GM19238 (cell line): Measurements from ENCODE around the gene DUS1L.

Experiments
- DNase-seq: peaks from one replicate; pipeline ENCODE4 v3.0.0; 2011; ENCODE audit warnings: low spot score; ENCODE audit not compliant: insufficient read length

The DUS1L gene

GRCh38 chr17:82065638-82066303 lies at the start of gene DUS1L:
Gene DUS1L, minus strand, starts transcription at chr17:82065804. Its CDS starts 745 bp downstream, at chr17:82065059.
- peak; percentile 92 for DNase-seq

GRCh38 chr17:82114872-82115271 lies 49.3 kb upstream of the DUS1L start:
- DNase-seq = no peak

- DNase-seq = no peak
These were observed 48.8 kb upstream of the DUS1L start for GRCh38 chr17:82114447-82114846.

GRCh38 chr17:82113941-82114340 lies 48.3 kb upstream of the DUS1L start:
- no peak for DNase-seq

GRCh38 chr17:82113422-82113821 lies 47.8 kb upstream of the DUS1L start:
- no peak for DNase-seq

GRCh38 chr17:82112914-82113311 lies 47.3 kb upstream of the DUS1L start:
- no peak for DNase-seq

GRCh38 chr17:82112181-82112913 lies 46.7 kb upstream of the DUS1L start:
- DNase-seq = no peak

- no peak for DNase-seq
These were observed 44.7 kb upstream of the DUS1L start for GRCh38 chr17:82110298-82110697.

GRCh38 chr17:82108961-82109475 lies 43.4 kb upstream of the DUS1L start:
- no peak for DNase-seq

- DNase-seq = no peak
These were observed 42.9 kb upstream of the DUS1L start for GRCh38 chr17:82108496-82108945.

- DNase-seq = no peak
These were observed 42.4 kb upstream of the DUS1L start for GRCh38 chr17:82108038-82108437.

GRCh38 chr17:82107341-82107860 lies 41.8 kb upstream of the DUS1L start:
- no peak for DNase-seq

- no peak for DNase-seq
These were observed 41.2 kb upstream of the DUS1L start for GRCh38 chr17:82106688-82107305.

GRCh38 chr17:82105882-82106687 lies 40.5 kb upstream of the DUS1L start:
- DNase-seq = peak; percentile 92

- DNase-seq = no peak
These were observed 39.8 kb upstream of the DUS1L start for GRCh38 chr17:82105417-82105881.

- no peak for DNase-seq
These were observed 39.3 kb upstream of the DUS1L start for GRCh38 chr17:82104797-82105416.

GRCh38 chr17:82103553-82104451 lies 38.2 kb upstream of the DUS1L start:
- DNase-seq = no peak

GRCh38 chr17:82101767-82102679 lies 36.4 kb upstream of the DUS1L start:
- DNase-seq = no peak
